HG03175 (cell line): ENCODE results near the gene PTRH1.

Experiments used
- ATAC-seq: cut with Tn5 transposase; IDR thresholded peaks from one replicate; pipeline ENCODE4 v1.9.1; 2021; ENCODE audit warnings: mild to moderate bottlenecking, moderate library complexity; ENCODE audit not compliant: unreplicated experiment

Gene PTRH1

GRCh38 chr9:127698985-127699670 lies 16.3 kb downstream of the PTRH1 start:
- peak; percentile 81 for ATAC-seq

GRCh38 chr9:127698386-127698785 lies 17.1 kb downstream of the PTRH1 start:
- ATAC-seq: no peak

- no peak for ATAC-seq
Measured at GRCh38 chr9:127697575-127697974, 17.9 kb downstream of the PTRH1 start.

- ATAC-seq: no peak
Measured at GRCh38 chr9:127694890-127695720, 20.4 kb downstream of the PTRH1 start.

GRCh38 chr9:127693697-127694096 lies 21.8 kb downstream of the PTRH1 start:
- no peak for ATAC-seq

GRCh38 chr9:127693143-127693542 lies 22.3 kb downstream of the PTRH1 start:
- no peak for ATAC-seq

GRCh38 chr9:127692071-127692470 lies 23.4 kb downstream of the PTRH1 start:
- no peak for ATAC-seq

- ATAC-seq: no peak
Measured at GRCh38 chr9:127690735-127691134, 24.7 kb downstream of the PTRH1 start.

GRCh38 chr9:127689329-127690000 lies 26.0 kb downstream of the PTRH1 start:
- no peak for ATAC-seq

- ATAC-seq: no peak
Measured at GRCh38 chr9:127686461-127687393, 28.7 kb downstream of the PTRH1 start.

GRCh38 chr9:127684576-127684975 lies 30.9 kb downstream of the PTRH1 start:
- ATAC-seq: no peak

- ATAC-seq: no peak
Measured at GRCh38 chr9:127683723-127684122, 31.7 kb downstream of the PTRH1 start.

- ATAC-seq: no peak
Measured at GRCh38 chr9:127682351-127683136, 32.9 kb downstream of the PTRH1 start.

- ATAC-seq: no peak
Measured at GRCh38 chr9:127680846-127681245, 34.6 kb downstream of the PTRH1 start.

- ATAC-seq: no peak
Measured at GRCh38 chr9:127680226-127680625, 35.2 kb downstream of the PTRH1 start.

- no peak for ATAC-seq
Measured at GRCh38 chr9:127679506-127679905, 36.0 kb downstream of the PTRH1 start.

- ATAC-seq: no peak
Measured at GRCh38 chr9:127676638-127677037, 38.8 kb downstream of the PTRH1 start.

GRCh38 chr9:127673234-127673633 lies 42.2 kb downstream of the PTRH1 start:
- no peak for ATAC-seq

GRCh38 chr9:127667906-127668305 lies 47.6 kb downstream of the PTRH1 start:
- ATAC-seq: no peak
